Measurements from ENCODE around the gene MCTP1. TPM values are rescaled to one million over a fixed set of nuclear protein-coding genes. Genes with fewer than 3 reads are reported as not detected.

Gene MCTP1
- total RNA-seq, 1 donor from 2014 or later, result 3.4 TPM

- H3K9me3 Mint-ChIP-seq (ENCODE audit: low read depth), result peaks cover 7% of the 10 kb centered on the region
- no peak for DNase-seq (ENCODE audit: low spot score)
Observed at GRCh38 chr5:94818904-94819303, 466.0 kb downstream of the MCTP1 start.

DNA sequence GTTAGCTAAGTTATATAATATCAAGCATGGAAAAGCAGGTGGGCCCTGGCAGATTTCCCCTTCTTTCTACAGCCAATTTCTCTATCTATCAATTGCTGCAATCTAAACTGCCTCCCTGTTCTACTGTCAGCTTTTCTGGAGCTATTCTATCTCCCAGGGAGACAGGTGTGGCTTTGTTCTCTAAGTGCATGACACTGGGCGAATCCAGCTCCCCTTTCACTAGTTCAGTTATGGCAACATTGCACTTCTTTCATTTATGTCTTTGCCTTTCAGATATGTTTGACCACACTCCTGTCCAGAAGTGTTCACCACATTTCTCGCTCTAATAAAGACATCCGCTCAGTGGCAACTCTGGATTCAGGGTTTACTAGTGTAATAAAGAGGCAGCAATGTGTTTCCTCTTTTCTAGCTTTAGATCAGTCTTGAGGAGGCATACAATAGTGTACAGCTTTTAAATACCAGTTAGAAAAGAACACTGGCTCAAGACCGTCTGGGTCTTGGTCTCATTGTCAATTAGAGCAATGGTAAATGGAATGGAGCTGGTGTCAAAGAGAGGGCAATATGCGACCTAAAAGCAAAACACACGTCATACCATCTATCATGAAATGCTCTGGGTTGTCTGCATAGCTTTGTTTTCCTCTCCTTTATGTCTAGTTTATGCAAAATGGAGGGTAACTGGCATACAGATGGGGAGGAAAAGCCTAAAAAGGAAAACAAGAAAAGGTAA is 469.4 kb downstream of the MCTP1 start:
- H3K9me3 Mint-ChIP-seq (ENCODE audit: low read depth), result peaks cover 2% of the 10 kb centered on the region
- no peaks in the 10 kb centered on the region for H3K36me3 Mint-ChIP-seq (ENCODE audit: low read depth)
- DNase-seq (ENCODE audit: low spot score), result no peak
- no peak for TF ChIP-seq CTCF (IDR thresholded peaks at IDR 0.05)
- H3K27me3 Mint-ChIP-seq (ENCODE audit: low read depth), result peaks cover 2% of the 10 kb centered on the region
- no peaks in the 10 kb centered on the region for H3K4me1 Mint-ChIP-seq (ENCODE audit: low read depth)
- H3K4me3 Mint-ChIP-seq (ENCODE audit: unreplicated experiment), result no peak overlapping the region
- H3K27ac Mint-ChIP-seq (ENCODE audit: unreplicated experiment), result no peak overlapping the region

More at GRCh38 chr5:94818904-94819303, 466.0 kb downstream of the MCTP1 start:
- Mint-ChIP-seq H3K27me3 (ENCODE audit: low read depth) (peaks cover 6% of the 10 kb centered on the region), H3K27ac (ENCODE audit: unreplicated experiment) (no peak overlapping the region), H3K4me3 (ENCODE audit: unreplicated experiment) (no peak overlapping the region), H3K36me3 (ENCODE audit: low read depth) (no peaks in the 10 kb centered on the region), H3K4me1 (ENCODE audit: low read depth) (no peaks in the 10 kb centered on the region)
- TF ChIP-seq CTCF (IDR thresholded peaks at IDR 0.05), result no peak

GRCh38 chr5:94812232-94812631 is 472.7 kb downstream of the MCTP1 start:
- no peak for TF ChIP-seq CTCF (IDR thresholded peaks at IDR 0.05)
- no peak for DNase-seq (ENCODE audit: low spot score)
- H3K36me3 Mint-ChIP-seq (ENCODE audit: low read depth), result no peaks in the 10 kb centered on the region
- H3K4me3 Mint-ChIP-seq (ENCODE audit: unreplicated experiment), result no peak overlapping the region
- H3K27me3 Mint-ChIP-seq (ENCODE audit: low read depth), result peaks cover 8% of the 10 kb centered on the region
- H3K4me1 Mint-ChIP-seq (ENCODE audit: low read depth), result no peaks in the 10 kb centered on the region
- no peaks in the 10 kb centered on the region for H3K9me3 Mint-ChIP-seq (ENCODE audit: low read depth)
- no peak overlapping the region for H3K27ac Mint-ChIP-seq (ENCODE audit: unreplicated experiment)

DNA sequence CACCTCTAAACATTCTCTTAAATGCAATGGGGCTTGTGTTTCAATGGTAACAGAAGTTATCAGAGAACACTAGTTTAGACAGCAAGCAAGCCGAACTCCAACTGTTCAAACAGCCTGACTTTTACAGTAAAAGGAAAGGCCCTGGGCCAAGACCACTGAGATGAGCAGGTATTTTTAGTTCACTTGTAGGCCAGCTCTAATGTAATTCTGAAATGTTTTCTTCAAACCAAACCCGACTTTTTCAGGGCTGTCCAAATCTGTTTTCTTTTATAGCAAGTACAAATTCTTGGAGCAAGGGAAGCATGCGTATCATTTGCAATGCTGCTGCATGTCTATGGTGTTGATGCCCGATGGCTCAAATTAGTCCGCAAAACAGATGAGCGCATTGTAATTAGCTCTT is 473.6 kb downstream of the MCTP1 start:
- H3K27me3 Mint-ChIP-seq (ENCODE audit: low read depth), result peaks cover 8% of the 10 kb centered on the region
- TF ChIP-seq CTCF (IDR thresholded peaks at IDR 0.05), result no peak
- no peaks in the 10 kb centered on the region for H3K9me3 Mint-ChIP-seq (ENCODE audit: low read depth)
- H3K4me1 Mint-ChIP-seq (ENCODE audit: low read depth), result no peaks in the 10 kb centered on the region
- H3K4me3 Mint-ChIP-seq (ENCODE audit: unreplicated experiment), result no peak overlapping the region
- H3K36me3 Mint-ChIP-seq (ENCODE audit: low read depth), result no peaks in the 10 kb centered on the region
- H3K27ac Mint-ChIP-seq (ENCODE audit: unreplicated experiment), result no peak overlapping the region
- no peak for DNase-seq (ENCODE audit: low spot score)

- H3K4me1 Mint-ChIP-seq (ENCODE audit: low read depth), result no peaks in the 10 kb centered on the region
- no peaks in the 10 kb centered on the region for H3K36me3 Mint-ChIP-seq (ENCODE audit: low read depth)
- no peak for DNase-seq (ENCODE audit: low spot score)
- peaks cover 8% of the 10 kb centered on the region for H3K27me3 Mint-ChIP-seq (ENCODE audit: low read depth)
- no peaks in the 10 kb centered on the region for H3K9me3 Mint-ChIP-seq (ENCODE audit: low read depth)
- no peak overlapping the region for H3K27ac Mint-ChIP-seq (ENCODE audit: unreplicated experiment)
- no peak for TF ChIP-seq CTCF (IDR thresholded peaks at IDR 0.05)
- H3K4me3 Mint-ChIP-seq (ENCODE audit: unreplicated experiment), result no peak overlapping the region
Observed at GRCh38 chr5:94810877-94811276, 474.0 kb downstream of the MCTP1 start.
